GM12874 (cell line): ENCODE data around the gene LRRC56.

Experiments used
- CTCF ChIP-seq: IDR thresholded peaks from 2 replicates; pipeline ENCODE4 v1.5.1; 2011; ENCODE audit warnings: low read depth, mild to moderate bottlenecking, control low read depth, low read length, moderate library complexity; ENCODE audit not compliant: insufficient read depth

The LRRC56 gene

DNA sequence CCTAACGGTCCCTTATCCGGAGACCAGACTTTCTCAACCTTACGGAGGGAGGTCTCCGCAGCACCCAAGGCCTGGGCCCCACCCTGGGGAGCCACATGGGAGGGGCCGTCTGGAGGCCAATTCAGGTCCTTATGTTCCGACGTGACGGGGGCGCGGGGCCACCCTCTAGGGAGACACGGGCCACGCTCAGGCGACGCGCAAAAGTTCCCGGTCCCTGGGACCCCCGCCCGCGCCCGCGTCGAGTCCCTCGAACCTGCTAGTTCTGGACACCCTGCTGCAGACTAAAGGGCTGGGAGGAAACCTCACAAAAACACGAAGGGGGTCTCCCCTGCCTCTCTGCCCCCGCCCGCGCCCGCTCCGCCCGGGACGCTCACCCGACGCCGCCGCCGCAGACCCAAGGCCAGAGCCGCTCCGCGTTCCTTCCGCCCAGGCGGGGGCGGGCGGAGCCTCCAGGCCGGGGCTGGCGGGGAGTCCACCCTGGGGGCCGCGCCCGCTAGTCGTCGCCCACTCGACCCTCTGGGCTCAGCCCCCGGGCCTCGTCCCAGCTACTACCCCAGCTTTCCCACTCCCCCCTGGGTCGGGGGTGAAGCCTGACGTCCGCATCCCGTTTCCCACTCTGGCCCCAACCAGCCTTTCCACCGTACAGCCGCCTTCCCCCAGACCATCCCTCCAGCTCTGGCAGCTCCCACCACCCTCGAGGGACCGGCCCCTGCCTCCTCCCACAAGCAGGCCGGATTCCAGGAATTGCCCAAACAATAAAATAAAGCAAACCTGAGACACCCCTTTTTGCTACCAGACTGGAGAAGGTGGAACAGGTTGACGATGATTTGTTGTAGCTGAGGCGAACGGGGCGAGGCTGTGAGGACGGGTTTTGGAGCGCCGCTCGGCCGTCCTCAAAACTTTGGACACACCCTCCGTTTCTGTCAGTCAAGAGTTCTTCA lies 33.0 kb upstream of the LRRC56 start:
- no peak for TF ChIP-seq CTCF

DNA sequence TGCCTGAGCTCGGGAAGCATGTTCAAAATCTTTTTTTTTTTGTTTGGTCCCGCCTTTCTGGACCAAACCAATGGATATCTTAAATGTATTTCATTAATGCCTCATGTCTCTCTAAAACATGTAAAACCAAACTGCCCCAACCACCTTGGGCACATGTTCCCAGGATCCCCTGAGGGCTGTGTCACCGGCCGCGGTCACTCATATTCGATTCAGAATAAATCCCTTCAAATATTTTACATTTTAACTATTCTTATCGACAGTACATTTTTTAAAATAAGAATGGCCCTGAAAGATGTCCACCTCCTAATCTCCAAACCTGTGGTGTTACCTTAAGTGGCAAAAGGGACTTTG lies 32.4 kb upstream of the LRRC56 start:
- TF ChIP-seq CTCF, result no peak

DNA sequence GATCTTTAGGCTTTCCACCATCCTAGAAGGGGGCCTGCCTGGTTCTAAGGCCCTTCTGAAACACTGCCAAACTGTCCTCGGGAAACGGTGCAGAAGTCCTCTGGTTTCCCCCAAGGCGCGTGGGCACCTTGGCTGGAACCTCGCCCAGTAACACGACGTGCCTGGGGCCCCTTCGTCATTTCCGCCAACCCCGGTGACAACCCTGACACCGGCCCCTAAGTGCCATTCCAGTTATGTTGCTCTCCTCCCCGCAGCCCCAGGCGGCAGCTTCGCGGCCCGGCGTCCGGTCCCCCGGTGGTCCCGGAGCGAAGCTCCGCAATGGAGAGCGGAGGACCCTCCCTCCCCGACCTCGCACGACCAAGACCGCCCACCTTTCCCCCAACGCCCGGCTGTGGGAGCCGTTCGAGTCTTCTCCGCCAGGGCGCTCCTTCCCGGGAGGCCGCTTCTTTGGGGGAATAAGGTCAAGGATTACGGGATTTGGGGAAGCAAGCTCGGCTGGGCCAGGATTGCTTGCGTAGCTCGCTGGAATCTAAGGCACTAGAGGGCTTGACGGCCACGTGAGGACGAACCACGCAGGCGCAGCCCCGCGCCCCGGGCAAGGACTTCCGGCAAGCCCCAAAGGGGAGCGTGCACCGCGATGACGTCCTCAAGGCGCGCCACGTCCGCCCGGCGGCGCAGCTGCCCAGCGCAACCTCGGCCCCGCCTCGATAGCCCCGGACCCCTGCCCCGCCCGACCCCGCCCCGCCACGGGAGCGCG lies 30.9 kb upstream of the LRRC56 start:
- TF ChIP-seq CTCF, result no peak

- TF ChIP-seq CTCF, result no peak
Measured at GRCh38 chr11:506995-507726, 30.2 kb upstream of the LRRC56 start, which contains the start of gene RNH1. RNH1 (minus strand) TSS chr11:507242; CDS start chr11:502162, 5,080 bp downstream.

GRCh38 chr11:507727-508515 lies 29.4 kb upstream of the LRRC56 start:
- no peak for TF ChIP-seq CTCF

DNA sequence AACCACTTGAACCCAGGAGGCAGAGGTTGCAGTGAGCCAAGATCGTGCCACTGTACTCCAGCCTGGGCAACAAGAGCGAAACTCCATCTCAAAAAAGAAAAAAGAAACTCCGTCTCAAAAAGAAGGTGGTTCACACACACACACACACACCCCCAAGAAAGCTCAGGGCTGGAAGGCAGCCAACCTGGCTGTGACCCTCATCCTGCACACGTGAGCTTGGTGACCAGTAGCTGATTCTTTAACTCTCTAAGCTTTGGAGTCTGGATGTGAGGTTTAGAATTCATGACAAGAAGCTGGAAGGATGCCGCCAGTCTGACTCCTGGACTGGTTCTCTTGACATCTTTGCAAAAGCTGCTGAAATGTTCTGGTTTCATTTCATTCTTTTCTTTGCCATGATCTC lies 28.4 kb upstream of the LRRC56 start:
- no peak for TF ChIP-seq CTCF
